Ovary (tissue), 3 donors: Measurements from ENCODE around the gene NUTM2F.
"Not testable (repeated sequence)": the region's sequence is repeated elsewhere in the genome, so short reads cannot be mapped to it uniquely, and the experiment has no call there.

ENCODE experiments used
- CTCF ChIP-seq, 3 donors: fragments of 450-650 bp in 2 of 3; fragments of 200-600 bp in 1 of 3; IDR thresholded peaks; one replicate each; pipeline versions ENCODE4 v1.5.1 to v1.8.0; 2016 to 2022; ENCODE audit warnings: antibody characterized with exemption in 3 of 3, mild to moderate bottlenecking in 1 of 3
- POLR2A ChIP-seq: fragments of 450-650 bp; IDR thresholded peaks from one replicate; pipeline ENCODE4 v1.6.1; 2017; ENCODE audit warnings: antibody characterized with exemption, mild to moderate bottlenecking, moderate library complexity
- donor health status: DM: no; HTN: no; CAD: no.

DNA sequence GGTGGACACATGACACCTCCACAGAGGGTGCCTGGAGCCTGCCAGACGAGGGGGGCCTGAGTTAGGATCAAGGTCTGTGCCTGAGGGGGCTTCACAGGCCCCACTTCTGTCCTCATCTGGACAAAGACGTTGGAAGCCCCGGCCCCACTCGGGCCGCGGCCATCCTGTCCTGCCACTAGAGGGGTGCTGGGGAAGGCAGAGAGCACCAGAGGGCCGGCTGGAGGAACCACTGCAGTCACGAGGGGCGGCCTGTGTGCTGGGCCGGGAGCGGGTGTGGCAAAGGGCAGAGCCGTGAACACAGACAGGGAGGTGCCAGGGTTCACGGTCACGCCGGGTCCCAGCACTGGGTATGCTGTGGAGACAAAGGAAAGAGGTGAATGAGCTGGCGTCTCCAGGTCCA is 2.9 kb downstream of the NUTM2F start:
- TF ChIP-seq CTCF (IDR thresholded peaks at IDR 0.05); POLR2A: not testable (repeated sequence)
